Neuronal stem cell (in vitro differentiated cells): ENCODE measurements around the gene TSHZ3.

Experiments used
- DNase-seq: peaks from one replicate; pipeline ENCODE4 v3.0.0-alpha.2; 2013; ENCODE audit warnings: low spot score
- H2AFZ ChIP-seq: one replicate; pipeline ENCODE4 v1.6.1; 2013; ENCODE audit warnings: mild to moderate bottlenecking, low read length, inconsistent platforms
- H2AK5ac ChIP-seq: 2 replicates; pipeline ENCODE4 v1.6.1; 2013; ENCODE audit warnings: low read depth, mild to moderate bottlenecking, inconsistent platforms, low read length, moderate library complexity, mixed read lengths
- H2BK120ac ChIP-seq: 2 replicates; pipeline ENCODE4 v1.6.1; 2013; ENCODE audit warnings: low read depth, mild to moderate bottlenecking, inconsistent platforms, low read length, moderate library complexity, mixed read lengths
- H2BK12ac ChIP-seq: one replicate; pipeline ENCODE4 v1.6.1; 2013; ENCODE audit warnings: low read length, inconsistent platforms
- H2BK15ac ChIP-seq: 2 replicates; pipeline ENCODE4 v1.6.1; 2013; ENCODE audit warnings: mild to moderate bottlenecking, low read length, inconsistent platforms, mixed read lengths
- H2BK5ac ChIP-seq: one replicate; pipeline ENCODE4 v1.6.1; 2013; ENCODE audit warnings: inconsistent platforms, mild to moderate bottlenecking, low read length, moderate library complexity
- H3K14ac ChIP-seq: one replicate; pipeline ENCODE4 v1.6.1; 2013; ENCODE audit warnings: low read length, inconsistent platforms
- H3K18ac ChIP-seq: 2 replicates; pipeline ENCODE4 v1.6.1; 2013; ENCODE audit warnings: low read length, inconsistent platforms
- H3K23ac ChIP-seq: 2 replicates; pipeline ENCODE4 v1.6.1; 2013; ENCODE audit warnings: low read depth, mild to moderate bottlenecking, mixed read lengths, low read length, inconsistent platforms; ENCODE audit not compliant: poor library complexity
- H3K27ac ChIP-seq: replicated peaks from 3 replicates; pipeline ENCODE4 v1.5.1; 2013; ENCODE audit warnings: low read length, inconsistent platforms
- H3K27me3 ChIP-seq, 3 experiments: 2 replicates each; pipeline ENCODE4 v1.6.1; 2013; ENCODE audit warnings: low read length in 3 of 3, mild to moderate bottlenecking in 2 of 3, inconsistent platforms in 1 of 3, low read depth in 1 of 3, mixed read lengths in 1 of 3, moderate library complexity in 1 of 3; ENCODE audit not compliant: control insufficient read depth in 3 of 3, insufficient read depth in 3 of 3
- H3K36me3 ChIP-seq, 2 donors: replicated peaks in 1 of 2; 2 replicates each; pipeline ENCODE4 v1.6.1; 2013; ENCODE audit warnings: low read length in 2 of 2; ENCODE audit not compliant: control insufficient read depth in 2 of 2, insufficient read depth in 2 of 2
- H3K4ac ChIP-seq: 2 replicates; pipeline ENCODE4 v1.6.1; 2013; ENCODE audit warnings: inconsistent platforms, mild to moderate bottlenecking, low read length, moderate library complexity
- H3K4me1 ChIP-seq, 2 donors: 1 replicate in 1 of 2; 2 replicates in 1 of 2; pipeline ENCODE4 v1.6.1; 2013; ENCODE audit warnings: low read length in 2 of 2, low read depth in 1 of 2; ENCODE audit not compliant: control insufficient read depth in 2 of 2, insufficient read depth in 1 of 2
- H3K4me2 ChIP-seq: one replicate; pipeline ENCODE4 v1.6.1; 2013; ENCODE audit warnings: mild to moderate bottlenecking, low read length, inconsistent platforms; ENCODE audit not compliant: insufficient read depth, poor library complexity, severe bottlenecking
- H3K4me3 ChIP-seq, 2 donors: 2 replicates each; pipeline ENCODE4 v1.5.1; 2013; ENCODE audit warnings: low read length in 2 of 2, mild to moderate bottlenecking in 2 of 2, inconsistent platforms in 1 of 2, moderate library complexity in 1 of 2
- H3K79me1 ChIP-seq: one replicate; pipeline ENCODE4 v1.6.1; 2013; ENCODE audit warnings: low read depth, mild to moderate bottlenecking, inconsistent platforms, low read length, moderate library complexity
- H3K9ac ChIP-seq: one replicate; pipeline ENCODE4 v1.6.1; 2013; ENCODE audit warnings: mild to moderate bottlenecking, low read depth, low read length, inconsistent platforms; ENCODE audit not compliant: poor library complexity
- H3K9me3 ChIP-seq, 2 donors: replicated peaks in 1 of 2; 2 replicates each; pipeline versions ENCODE3 to v1.6.1; 2013; ENCODE audit warnings: low read length in 2 of 2, mild to moderate bottlenecking in 2 of 2, inconsistent platforms in 1 of 2, low read depth in 1 of 2, mixed read lengths in 1 of 2, moderate library complexity in 1 of 2; ENCODE audit not compliant: control insufficient read depth in 2 of 2, insufficient read depth in 1 of 2
- H4K8ac ChIP-seq: one replicate; pipeline ENCODE4 v1.6.1; 2013; ENCODE audit warnings: low read depth, mild to moderate bottlenecking, inconsistent platforms, low read length, moderate library complexity
- H4K91ac ChIP-seq: one replicate; pipeline ENCODE4 v1.6.1; 2013; ENCODE audit warnings: low read length, low read depth, mild to moderate bottlenecking, inconsistent platforms; ENCODE audit not compliant: poor library complexity
- WGBS, 2 donors: extraction: QIAGEN DNeasy Blood & Tissue Kit; methylation state at CpG; one replicate each; pipeline ENCODE4 v1.1.7; 2013; ENCODE audit warnings: missing lambda C conversion rate in 2 of 2, mixed read lengths in 1 of 2; ENCODE audit not compliant: insufficient read length in 2 of 2, insufficient replicate concordance in 1 of 2; ENCODE audit errors: extremely low coverage in 2 of 2; 5-methylcytosine and 5-hydroxymethylcytosine counted together

TSHZ3 gene

DNA sequence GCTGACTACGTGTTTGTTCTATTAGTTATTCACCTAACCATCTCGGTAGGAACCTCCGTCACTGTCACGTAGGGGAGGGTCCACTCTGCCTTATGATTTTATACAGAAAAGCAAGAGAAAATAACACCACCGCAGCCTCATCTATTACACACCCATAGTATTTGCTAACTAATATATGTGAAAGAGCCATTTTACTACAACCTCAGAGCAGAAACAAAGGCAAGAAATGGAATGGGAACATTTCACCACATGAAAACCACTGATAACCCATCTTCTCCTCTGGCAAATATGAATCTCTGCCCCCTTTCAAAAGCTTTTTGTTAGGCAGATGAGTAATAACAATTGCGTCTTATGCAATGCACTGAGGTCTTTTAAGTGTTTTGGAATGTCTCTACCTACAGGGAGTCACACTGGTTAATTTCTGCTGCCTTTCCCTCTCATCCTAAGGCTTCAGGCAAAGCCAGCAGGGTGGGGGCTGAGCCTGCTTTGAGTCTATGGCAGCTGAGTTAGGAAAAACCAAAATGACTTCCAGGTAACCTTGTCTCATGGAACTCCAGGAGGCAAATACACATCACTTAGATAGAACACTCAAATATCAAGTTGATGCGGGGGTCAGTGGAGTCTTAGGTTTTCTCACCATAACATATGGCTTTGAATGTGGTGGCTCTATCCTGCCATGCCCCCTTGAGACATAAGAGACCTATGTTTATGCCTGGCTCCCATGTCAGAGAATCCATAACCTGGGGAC, 15.0 kb downstream of the TSHZ3 start:
- no CpG with 5 or more reads among the region's 7 CpGs for WGBS, 2 donors
- H2BK5ac ChIP-seq, result no peak overlapping the region

DNA sequence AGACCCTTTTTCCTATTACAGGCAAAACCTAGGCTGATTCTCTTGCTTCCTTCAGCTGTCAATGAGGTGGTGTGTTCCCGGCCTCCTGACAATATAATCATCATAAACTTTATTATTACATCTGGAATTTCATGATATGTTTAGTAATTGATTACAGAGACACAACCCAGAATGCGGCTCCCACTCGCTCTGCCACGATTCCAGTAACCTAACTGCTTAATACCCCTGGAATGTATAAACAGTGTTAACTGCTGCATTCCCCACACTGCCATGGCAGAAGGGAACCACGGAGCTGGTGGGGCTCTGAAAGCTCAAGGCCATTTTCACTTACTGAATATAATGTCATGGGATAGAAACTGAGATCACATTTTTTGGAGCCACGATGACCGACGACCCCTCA, 17.1 kb downstream of the TSHZ3 start:
- Histone ChIP-seq H2AK5ac (no peak overlapping the region), H4K91ac (no peak overlapping the region), H3K4me3 (no peak overlapping the region), H3K27me3 (peaks cover 0 to 3% (median 0%) of the 10 kb centered on the region in 3 experiments), H3K4ac (no peak overlapping the region), H2AFZ (no peak overlapping the region), H2BK120ac (no peak overlapping the region), H3K23ac (no peak overlapping the region), H2BK15ac (no peak overlapping the region), H3K9ac (no peak overlapping the region), H3K79me1 (no peaks in the 10 kb centered on the region), H4K8ac (no peak overlapping the region), H3K27ac (no peak overlapping the region), H2BK12ac (no peak overlapping the region), H3K4me1 (no peaks in the 10 kb centered on the region), H3K18ac (no peak overlapping the region), H2BK5ac (no peak overlapping the region), H3K36me3 (no peaks in the 10 kb centered on the region), H3K14ac (no peak overlapping the region), H3K4me2 (no peak overlapping the region), H3K9me3 (no peaks in the 10 kb centered on the region)
- WGBS, 2 donors, result no CpG with 5 or more reads among the region's 8 CpGs
- no peak for DNase-seq

More for the DNA sequence above, 15.0 kb downstream of the TSHZ3 start:
- Histone ChIP-seq H4K91ac (no peak overlapping the region), H3K9ac (no peak overlapping the region), H3K27me3 (peaks cover 0 to 3% (median 0%) of the 10 kb centered on the region in 3 experiments), H3K36me3 (no peaks in the 10 kb centered on the region), H3K14ac (no peak overlapping the region), H2BK15ac (no peak overlapping the region), H3K4me2 (no peak overlapping the region), H3K4me3 (no peak overlapping the region), H3K79me1 (no peaks in the 10 kb centered on the region), H3K18ac (no peak overlapping the region), H2BK12ac (no peak overlapping the region), H3K27ac (no peak overlapping the region), H3K4ac (no peak overlapping the region), H3K4me1 (no peaks in the 10 kb centered on the region), H2AK5ac (no peak overlapping the region), H2BK120ac (no peak overlapping the region), H3K23ac (no peak overlapping the region), H2AFZ (no peak overlapping the region), H4K8ac (no peak overlapping the region), H3K9me3 (no peaks in the 10 kb centered on the region)
- DNase-seq, result no peak

DNA sequence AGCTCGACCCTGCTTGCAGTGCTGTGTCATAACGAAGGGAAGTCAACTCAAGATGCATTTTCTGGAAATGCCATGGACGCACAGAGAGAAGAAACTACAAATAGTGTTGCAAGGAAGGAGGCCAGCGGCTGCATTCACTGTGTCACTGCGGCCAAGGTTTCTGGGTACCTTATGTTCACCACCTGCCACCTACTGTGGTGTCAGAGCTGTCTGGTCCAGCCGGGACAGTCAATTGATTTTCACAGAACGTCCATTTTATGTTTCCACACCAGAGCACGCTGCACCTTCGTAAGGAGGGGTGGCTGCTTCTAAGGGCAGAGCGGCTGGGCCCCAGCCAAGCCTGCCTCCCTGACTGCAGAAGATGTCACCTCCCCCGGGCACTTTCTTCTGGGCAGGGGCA, 17.7 kb downstream of the TSHZ3 start:
- H3K18ac ChIP-seq, result no peak overlapping the region
- H3K9me3 ChIP-seq, result no peaks in the 10 kb centered on the region
- no peak for DNase-seq
- no peak overlapping the region for H3K4ac ChIP-seq
- H2BK5ac ChIP-seq, result no peak overlapping the region
- no peak overlapping the region for H2AK5ac ChIP-seq
- no peak overlapping the region for H4K8ac ChIP-seq
- H3K4me1 ChIP-seq, result no peaks in the 10 kb centered on the region
- H2AFZ ChIP-seq, result no peak overlapping the region
- no peak overlapping the region for H3K27ac ChIP-seq
- H3K23ac ChIP-seq, result no peak overlapping the region
- no peaks in the 10 kb centered on the region for H3K36me3 ChIP-seq
- peaks cover 0 to 2% (median 0%) of the 10 kb centered on the region in 3 experiments for H3K27me3 ChIP-seq
- H3K4me3 ChIP-seq, result no peak overlapping the region
- H2BK120ac ChIP-seq, result no peak overlapping the region
- no peak overlapping the region for H3K9ac ChIP-seq
- no peak overlapping the region for H2BK12ac ChIP-seq
- no peak overlapping the region for H3K4me2 ChIP-seq
- no CpG with 5 or more reads among the region's 11 CpGs for WGBS, 2 donors
- no peak overlapping the region for H3K14ac ChIP-seq
- H2BK15ac ChIP-seq, result no peak overlapping the region
- H3K79me1 ChIP-seq, result no peaks in the 10 kb centered on the region
- H4K91ac ChIP-seq, result no peak overlapping the region

DNA sequence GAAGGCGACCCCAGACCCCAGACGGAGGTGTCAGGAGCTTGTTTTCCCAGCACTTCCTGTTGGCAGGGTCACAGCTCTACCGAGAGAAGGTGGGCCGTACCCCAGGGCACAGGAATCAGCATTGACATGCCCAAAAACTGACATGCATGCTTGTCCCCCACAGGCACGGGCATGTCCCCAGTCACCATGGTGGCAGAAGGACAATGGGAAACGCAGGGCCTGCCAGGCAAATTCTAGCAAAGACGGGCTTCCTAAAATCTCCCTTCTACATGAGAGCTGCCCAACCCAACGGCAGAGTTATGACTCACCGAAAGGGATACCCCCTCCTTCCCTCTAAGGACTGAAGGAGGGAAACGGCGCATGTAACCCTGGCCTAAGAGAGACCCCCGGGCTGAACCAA, 18.5 kb downstream of the TSHZ3 start:
- no peak overlapping the region for H2BK5ac ChIP-seq
- no peak overlapping the region for H3K27ac ChIP-seq
- no peak overlapping the region for H2AK5ac ChIP-seq
- H2AFZ ChIP-seq, result no peak overlapping the region
- no peak overlapping the region for H3K23ac ChIP-seq
- H3K4me1 ChIP-seq, result no peaks in the 10 kb centered on the region
- H3K9ac ChIP-seq, result no peak overlapping the region
- no peaks in the 10 kb centered on the region for H3K36me3 ChIP-seq
- H2BK15ac ChIP-seq, result no peak overlapping the region
- no CpG with 5 or more reads among the region's 12 CpGs for WGBS, 2 donors
- H3K4ac ChIP-seq, result no peak overlapping the region
- no peak overlapping the region for H3K18ac ChIP-seq
- no peak overlapping the region for H3K14ac ChIP-seq
- H3K4me2 ChIP-seq, result no peak overlapping the region
- no peak overlapping the region for H4K8ac ChIP-seq
- DNase-seq, result no peak
- H3K9me3 ChIP-seq, result no peaks in the 10 kb centered on the region
- H2BK12ac ChIP-seq, result no peak overlapping the region
- no peak overlapping the region for H4K91ac ChIP-seq
- H3K4me3 ChIP-seq, result no peak overlapping the region
- H3K79me1 ChIP-seq, result no peaks in the 10 kb centered on the region
- no peak overlapping the region for H2BK120ac ChIP-seq
- H3K27me3 ChIP-seq, result no peaks in the 10 kb centered on the region
